H1 (cell line): ENCODE results near the gene ELMOD1. TPM values are rescaled to one million over a fixed set of nuclear protein-coding genes. Genes with fewer than 3 reads are reported as not detected.

Source experiments
- CTCF ChIA-PET: fragments of 300-600 bp; sonication (Branson Sonifier 250); formaldehyde crosslinking; loops from one replicate; lab custom pipeline; 2021; ENCODE audit not compliant: partially characterized antibody; lab: Charles Lee
- POLR2A ChIA-PET: fragments of 300-600 bp; sonication (Branson Sonifier 250); formaldehyde crosslinking; loops from one replicate; lab custom pipeline; 2021; ENCODE audit warnings: inconsistent platforms; ENCODE audit not compliant: partially characterized antibody; lab: Charles Lee
- DNase-seq, 2 experiments: peaks; one replicate each; pipeline versions ENCODE4 v3.0.0 to v3.0.0-alpha.2; 2010 to 2022; ENCODE audit warnings: low spot score in 2 of 2, low read depth in 1 of 2, mixed read lengths in 1 of 2
- FAIRE-seq: peaks from 2 replicates; lab custom pipeline; 2011; peaks lifted over from hg19 to GRCh38; lab: Jason Lieb, UNC
- H2AFZ ChIP-seq: 2 replicates; pipeline ENCODE4 v1.8.1; 2012; ENCODE audit warnings: low read length, inconsistent platforms
- H2AK5ac ChIP-seq: 2 replicates; pipeline ENCODE4 v1.6.1; 2013; ENCODE audit warnings: low read depth, low read length
- H2BK120ac ChIP-seq: replicated peaks from 2 replicates; pipeline ENCODE3; 2013; ENCODE audit warnings: low read depth, low read length, inconsistent platforms
- H2BK12ac ChIP-seq: 2 replicates; pipeline ENCODE4 v1.6.1; 2013; ENCODE audit warnings: low read depth, low read length
- H2BK15ac ChIP-seq: 2 replicates; pipeline ENCODE4 v1.6.1; 2013; ENCODE audit warnings: low read length
- H2BK20ac ChIP-seq: 2 replicates; pipeline ENCODE4 v1.6.1; 2013; ENCODE audit warnings: low read length
- H2BK5ac ChIP-seq: 2 replicates; pipeline ENCODE4 v1.6.1; 2013; ENCODE audit warnings: low read depth, low read length
- H3K14ac ChIP-seq: 2 replicates; pipeline ENCODE4 v1.6.1; 2013; ENCODE audit warnings: inconsistent platforms; ENCODE audit not compliant: insufficient read length
- H3K18ac ChIP-seq: 2 replicates; pipeline ENCODE4 v1.6.1; 2013; ENCODE audit warnings: low read length; ENCODE audit errors: extremely low read depth
- H3K23ac ChIP-seq: 2 replicates; pipeline ENCODE4 v1.6.1; 2013; ENCODE audit warnings: inconsistent platforms; ENCODE audit not compliant: insufficient read length
- H3K23me2 ChIP-seq: 2 replicates; pipeline ENCODE4 v1.6.1; 2013; ENCODE audit warnings: low read depth, low read length
- H3K27ac ChIP-seq: 2 replicates; pipeline ENCODE4 v1.6.1; 2011; ENCODE audit warnings: low read depth, low read length, inconsistent platforms
- H3K27me3 ChIP-seq, 4 experiments: replicated peaks in 1 of 4; 1 replicate in 1 of 4; 2 replicates in 3 of 4; pipeline versions ENCODE4 v1.6.1 to v1.8.1; 2011 to 2013; ENCODE audit warnings: low read length in 3 of 4, mild to moderate bottlenecking in 3 of 4, inconsistent platforms in 2 of 4, mixed read lengths in 2 of 4, moderate library complexity in 1 of 4; ENCODE audit not compliant: control insufficient read depth in 3 of 4, insufficient read depth in 3 of 4; ENCODE audit errors: extremely low read depth in 1 of 4
- H3K36me3 ChIP-seq, 4 experiments: 2 replicates each; pipeline versions ENCODE4 v1.6.1 to v1.8.1; 2011 to 2013; ENCODE audit warnings: mild to moderate bottlenecking in 4 of 4, low read length in 3 of 4, moderate library complexity in 2 of 4, control low read depth in 1 of 4, inconsistent platforms in 1 of 4; ENCODE audit not compliant: insufficient read depth in 4 of 4, control insufficient read depth in 2 of 4
- H3K4ac ChIP-seq: replicated peaks from 2 replicates; pipeline ENCODE3; 2013; ENCODE audit warnings: low read length, low read depth, mixed read lengths, inconsistent platforms; ENCODE audit not compliant: insufficient read length
- H3K4me1 ChIP-seq, 4 experiments: replicated peaks in 1 of 4; 1 replicate in 1 of 4; 2 replicates in 3 of 4; pipeline versions ENCODE4 v1.6.1 to v1.8.1; 2011 to 2013; ENCODE audit warnings: low read length in 3 of 4, inconsistent platforms in 2 of 4, mixed read lengths in 1 of 4; ENCODE audit not compliant: insufficient read depth in 4 of 4, control insufficient read depth in 3 of 4
- H3K4me2 ChIP-seq, 2 experiments: 2 replicates each; pipeline versions ENCODE4 v1.6.1 to v1.8.1; 2011 to 2013; ENCODE audit warnings: low read depth in 2 of 2, low read length in 2 of 2, control low read depth in 1 of 2, inconsistent platforms in 1 of 2, mild to moderate bottlenecking in 1 of 2; ENCODE audit not compliant: insufficient read depth in 1 of 2
- H3K4me3 ChIP-seq, 4 experiments: fragments of 200-600, 300-600 bp in 1 of 4; sonication (generic), shearing (Covaris generic), sonication (Bioruptor Twin) in 1 of 4; 2 replicates each; pipeline versions ENCODE4 v1.5.1 to v1.8.1; 2011 to 2016; ENCODE audit warnings: low read length in 4 of 4, low read depth in 3 of 4, control low read depth in 2 of 4, inconsistent platforms in 2 of 4, mild to moderate bottlenecking in 2 of 4, mixed read lengths in 1 of 4, moderate library complexity in 1 of 4; ENCODE audit not compliant: insufficient read depth in 2 of 4; ENCODE audit errors: extremely low read depth in 1 of 4
- H3K56ac ChIP-seq: replicated peaks from 2 replicates; pipeline ENCODE3; 2013; ENCODE audit warnings: low read depth, mild to moderate bottlenecking, mixed read lengths, low read length, inconsistent platforms; ENCODE audit not compliant: insufficient read length
- H3K79me1 ChIP-seq: 2 replicates; pipeline ENCODE4 v1.6.1; 2013; ENCODE audit warnings: low read depth, low read length, control low read depth
- H3K79me2 ChIP-seq, 2 experiments: 2 replicates each; pipeline versions ENCODE4 v1.6.1 to v1.8.1; 2012 to 2013; ENCODE audit warnings: low read length in 2 of 2, mild to moderate bottlenecking in 2 of 2, inconsistent platforms in 1 of 2; ENCODE audit not compliant: insufficient read depth in 2 of 2, control insufficient read depth in 1 of 2
- H3K9ac ChIP-seq, 4 experiments: replicated peaks in 1 of 4; 1 replicate in 1 of 4; 2 replicates in 3 of 4; pipeline versions ENCODE4 v1.6.1 to v1.8.1; 2011 to 2013; ENCODE audit warnings: low read depth in 3 of 4, low read length in 3 of 4, control low read depth in 2 of 4, mild to moderate bottlenecking in 2 of 4, moderate library complexity in 2 of 4, inconsistent platforms in 1 of 4; ENCODE audit errors: extremely low read depth in 1 of 4
- H3K9me3 ChIP-seq, 2 experiments: 2 replicates each; pipeline versions ENCODE4 v1.6.1 to v1.8.1; 2012 to 2013; ENCODE audit warnings: mild to moderate bottlenecking in 2 of 2, moderate library complexity in 2 of 2, control low read depth in 1 of 2, inconsistent platforms in 1 of 2, low read depth in 1 of 2, low read length in 1 of 2, mixed read lengths in 1 of 2; ENCODE audit not compliant: insufficient read depth in 2 of 2
- H4K20me1 ChIP-seq, 2 experiments: replicated peaks in 1 of 2; 2 replicates each; pipeline versions ENCODE3 to v1.8.1; 2011 to 2013; ENCODE audit warnings: inconsistent platforms in 2 of 2, low read length in 2 of 2, mild to moderate bottlenecking in 1 of 2; ENCODE audit not compliant: insufficient read depth in 2 of 2, control insufficient read depth in 1 of 2
- H4K5ac ChIP-seq: 2 replicates; pipeline ENCODE4 v1.6.1; 2013; ENCODE audit warnings: low read length, low read depth, mixed read lengths, inconsistent platforms; ENCODE audit not compliant: insufficient read length
- H4K8ac ChIP-seq: 2 replicates; pipeline ENCODE4 v1.8.0; 2013; ENCODE audit warnings: mild to moderate bottlenecking, moderate library complexity, low read length, inconsistent platforms; ENCODE audit not compliant: insufficient read depth; ENCODE audit errors: extremely low read depth
- H4K91ac ChIP-seq: replicated peaks from 2 replicates; pipeline ENCODE3; 2013; ENCODE audit warnings: low read length, mixed read lengths, inconsistent platforms; ENCODE audit not compliant: insufficient read length
- CTCF ChIP-seq, 3 experiments: IDR thresholded peaks; 1 replicate in 2 of 3; 2 replicates in 1 of 3; pipeline versions ENCODE4 v1.5.1 to v1.6.1; 2011; ENCODE audit warnings: low read length in 3 of 3, mild to moderate bottlenecking in 3 of 3, inconsistent platforms in 2 of 3, low read depth in 1 of 3, moderate library complexity in 1 of 3; ENCODE audit not compliant: insufficient read depth in 1 of 3; ENCODE audit errors: control extremely low read depth in 1 of 3
- RAD21 ChIP-seq, 2 experiments: IDR thresholded peaks in 1 of 2; conservative IDR thresholded peaks in 1 of 2; 2 replicates each; pipeline ENCODE4 v1.6.1; 2011; ENCODE audit warnings: low read depth in 2 of 2, low read length in 2 of 2, improper control_type of control experiment in 1 of 2, inconsistent platforms in 1 of 2, mild to moderate bottlenecking in 1 of 2, moderate library complexity in 1 of 2
- SP2 ChIP-seq: IDR thresholded peaks from 2 replicates; pipeline ENCODE4 v1.6.1; 2012; ENCODE audit warnings: mild to moderate bottlenecking, low read length, inconsistent platforms
- WGBS, 2 experiments: shearing (Covaris generic) in 1 of 2; methylation state at CpG; one replicate each; pipeline versions ENCODE4 v1.1.6 to v1.1.7; 2013 to 2015; ENCODE audit warnings: low lambda C conversion rate in 2 of 2, mixed read lengths in 2 of 2, inconsistent platforms in 1 of 2, low coverage in 1 of 2, missing lambda C conversion rate in 1 of 2; ENCODE audit not compliant: insufficient replicate concordance in 2 of 2, insufficient coverage in 1 of 2, insufficient read length in 1 of 2; ENCODE audit errors: extremely low coverage in 1 of 2, missing lambda C conversion rate in 1 of 2; 5-methylcytosine and 5-hydroxymethylcytosine counted together
- polyA plus RNA-seq, 7 experiments: library from polyadenylated mRNA; depleted of rRNA in 3 of 7; stranded (reverse) in 5 of 7; unstranded in 2 of 7; fragments of >200 nt in 5 of 7; fragments of 200-250 nt in 2 of 7; gene quantifications; 1 replicate in 5 of 7; 2 replicates in 1 of 7; 4 replicates in 1 of 7; pipeline versions ENCODE4 v1.2.1 to v1.2.3, GENCODE V29; 2011 to 2013; ENCODE audit warnings: missing spikeins in 2 of 7, mixed read lengths in 2 of 7
- total RNA-seq: library from RNA; stranded (reverse); fragmentation: NEBNext Ultra II Directional; extraction: Animal tissue kit (Norgen Biotek cat#: 25700); gene quantifications from 2 replicates; pipeline ENCODE4 v1.2.1, GENCODE V29; 2021

The ELMOD1 gene
- total and polyA plus RNA-seq, 2 of the 8 experiments (the other 6 are each of a cell fraction or from before 2014, with no cell fraction given) = 0.47 to 1.6 TPM

- Histone ChIP-seq H3K36me3 (no peaks in the 10 kb centered on the region), H3K9ac (no peak overlapping the region), H3K4me2 (no peak overlapping the region), H2BK120ac (no peak overlapping the region), H2AFZ (no peak overlapping the region), H4K91ac (no peak overlapping the region), H4K5ac (no peak overlapping the region), H3K4ac (no peak overlapping the region), H3K27me3 (peaks cover 0 to 5% (median under 1%) of the 10 kb centered on the region in 4 experiments; a peak in 2 of 7 replicates), H3K23me2 (no peaks in the 10 kb centered on the region), H3K14ac (no peak overlapping the region), H2AK5ac (no peak overlapping the region), H3K79me1 (no peaks in the 10 kb centered on the region), H3K79me2 (no peaks in the 10 kb centered on the region), H2BK5ac (no peak overlapping the region), H3K4me1 (peaks cover 0 to 3% (median 0%) of the 10 kb centered on the region in 4 experiments; a peak in 2 of 7 replicates), H3K27ac (no peak overlapping the region), H3K4me3 (no peak overlapping the region), H4K20me1 (no peaks in the 10 kb centered on the region), H2BK20ac (no peak overlapping the region), H3K18ac (no peak overlapping the region), H2BK12ac (no peak overlapping the region), H3K9me3 (no peaks in the 10 kb centered on the region), H2BK15ac (no peak overlapping the region), H3K56ac (no peak overlapping the region), H3K23ac (no peak overlapping the region), H4K8ac (no peak overlapping the region)
- WGBS, 2 experiments = 58% methylated on average over 3 of the region's 3 CpGs; no CpG with 5 or more reads in 1 of the 2 experiments
- FAIRE-seq = no peak
- ChIA-PET CTCF (interaction anchor here (0.6 to 6.8 kb wide), 17 partner anchors 9 to 81 kb away, joined by 3 to 57 read pairs (median 3); no protein-coding TSS in a partner anchor), POLR2A (no interaction called here)
- peak; percentile 29 to 55 (median 42); a peak in 3 of 4 replicates for TF ChIP-seq CTCF (IDR thresholded peaks at IDR 0.05; ENCODE audit: control extremely low read depth in 1 of 3, insufficient read depth in 1 of 3, low read depth in 1 of 3, low read length in 3 of 3)
- no peak for TF ChIP-seq SP2
- TF ChIP-seq RAD21 (IDR thresholded peaks at IDR 0.05 in 1 of 2, conservative IDR thresholded peaks at IDR 0.05 in 1 of 2; ENCODE audit: low read depth in 2 of 2, low read length in 2 of 2) = peak; percentile 5 to 11; a peak in 1 of 4 replicates
- no peak for DNase-seq
These were observed 15.2 kb downstream of the ELMOD1 start for GRCh38 chr11:107606141-107606540.
